NCI-H2029 treated with DMSO at 0.1 percent for 48 hours (cell line): ENCODE results near the gene MYH10.

Source experiments
- DNase-seq: peaks from one replicate; lab custom pipeline; 2025; lab: John Stamatoyannopoulos, UW

MYH10 gene

DNA sequence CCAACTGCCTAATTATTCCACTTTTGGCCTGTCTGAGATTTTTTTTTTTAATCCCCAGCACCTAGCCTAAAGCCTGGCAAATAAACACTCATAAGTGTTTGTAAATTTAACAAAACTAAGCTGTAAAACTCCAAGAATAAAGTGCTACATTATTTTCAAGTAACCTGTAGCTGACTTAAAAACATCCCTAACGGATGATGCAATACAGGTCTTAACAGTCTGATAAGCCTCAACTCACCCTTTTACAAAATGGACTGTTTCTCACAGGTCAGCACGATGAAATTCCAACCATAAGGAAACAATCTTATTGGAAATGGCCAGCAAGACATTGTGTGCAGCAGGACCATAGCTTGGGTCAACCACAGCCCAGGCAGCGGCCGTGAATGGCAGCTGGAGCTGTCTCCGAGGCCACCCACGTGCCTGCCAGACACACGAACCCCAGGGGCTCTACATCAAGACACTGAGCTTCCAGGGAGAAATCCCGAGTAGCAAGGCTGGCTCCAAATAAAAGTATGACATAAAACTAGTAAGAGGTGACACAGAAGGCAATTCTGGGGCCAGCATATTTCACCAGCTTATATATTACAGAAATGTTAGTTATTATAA lies 135.9 kb downstream of the MYH10 start:
- DNase-seq: no peak

DNA sequence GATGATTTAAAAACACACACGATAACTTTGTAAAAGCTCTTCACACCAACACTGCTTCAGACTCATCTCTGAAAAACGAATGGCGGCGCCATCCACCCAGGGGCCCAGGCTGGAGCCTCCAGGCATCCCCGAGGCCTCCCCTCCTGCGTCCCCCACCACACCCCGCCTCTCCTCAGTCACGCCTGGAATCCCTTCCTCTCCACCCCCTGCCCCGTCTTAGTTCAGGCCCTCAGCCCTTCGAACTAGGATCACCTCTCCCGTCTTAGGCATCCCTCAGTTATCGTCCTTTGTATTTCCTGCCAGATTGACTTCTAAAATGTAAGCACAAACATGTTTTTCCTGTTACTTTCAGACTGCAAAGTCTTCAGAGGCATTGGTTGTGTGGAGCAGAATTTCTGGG lies 136.5 kb downstream of the MYH10 start:
- no peak for DNase-seq

DNA sequence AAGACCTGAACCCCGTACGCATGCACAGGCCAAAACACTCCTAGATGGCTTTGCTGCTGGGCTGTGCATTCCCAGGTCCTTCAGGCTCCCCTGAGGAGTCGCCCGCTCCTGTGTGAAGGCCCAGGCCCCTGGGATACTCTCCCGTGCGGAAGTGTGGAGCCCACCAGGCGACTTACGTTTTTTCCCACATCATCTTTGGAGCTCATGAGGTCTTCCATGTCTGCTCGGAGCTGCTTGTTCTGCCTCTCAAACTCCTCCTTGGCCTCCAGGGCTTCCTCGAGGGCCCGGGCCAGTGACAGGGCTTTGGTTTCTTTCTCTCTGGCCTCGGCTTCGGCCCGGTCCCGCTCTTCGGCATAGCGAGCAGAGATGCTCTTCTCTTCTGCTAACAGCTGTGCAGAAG lies 138.4 kb downstream of the MYH10 start:
- no peak for DNase-seq

DNA sequence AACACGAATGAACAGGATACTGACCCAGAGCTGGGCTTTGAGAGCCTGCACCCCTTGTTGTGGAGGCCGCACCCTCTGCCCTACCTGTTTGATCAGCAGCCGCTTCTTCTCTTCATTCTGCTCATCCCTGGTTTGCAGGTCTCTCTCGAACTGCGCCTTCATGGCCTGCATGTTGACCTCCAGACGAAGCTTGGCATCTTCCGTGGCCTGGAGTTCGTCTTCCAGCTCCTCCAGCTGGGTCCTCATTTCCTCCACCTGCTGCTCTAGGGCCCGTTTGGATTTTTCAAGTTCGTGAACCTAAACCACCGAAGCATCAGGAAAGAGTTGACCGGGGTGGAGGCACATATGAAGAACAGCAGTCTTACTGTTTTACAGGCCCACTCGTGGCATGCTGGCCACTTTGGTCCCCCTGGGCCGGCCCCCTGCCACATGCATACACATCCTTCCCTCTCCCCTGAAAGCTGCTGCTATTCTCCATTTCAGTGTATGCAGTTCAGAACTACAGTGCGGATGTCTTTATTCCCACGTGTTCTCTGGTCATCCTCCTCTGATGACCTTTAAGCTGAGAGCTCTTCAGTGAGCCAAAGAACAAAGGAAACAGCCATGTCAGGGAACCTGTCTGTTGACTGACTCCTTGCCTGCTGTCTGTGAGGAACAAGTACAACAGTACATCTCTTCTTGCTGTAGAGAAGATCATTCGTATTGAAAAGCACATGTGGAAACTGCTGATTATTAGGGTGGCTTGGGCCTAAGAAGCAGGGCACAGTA lies 140.1 kb downstream of the MYH10 start:
- no peak for DNase-seq

DNA sequence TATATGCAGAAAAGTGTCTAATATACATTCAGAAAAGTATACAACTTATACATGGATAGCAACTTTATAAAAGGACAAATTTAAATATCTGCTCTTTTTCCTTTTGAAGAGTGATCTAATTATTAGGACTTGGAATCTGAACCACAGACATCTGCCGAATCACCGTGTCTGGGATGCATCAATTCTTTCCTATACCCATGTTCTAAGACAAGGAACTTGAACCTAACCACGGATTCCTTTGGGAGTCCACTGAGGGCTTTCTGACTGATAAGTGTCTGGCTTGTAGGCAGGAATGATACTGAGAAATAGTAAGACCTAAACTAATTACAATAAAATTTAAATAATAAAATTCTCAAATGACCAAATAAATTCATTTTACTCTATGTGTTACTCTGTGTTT lies 140.7 kb downstream of the MYH10 start:
- no peak for DNase-seq

DNA sequence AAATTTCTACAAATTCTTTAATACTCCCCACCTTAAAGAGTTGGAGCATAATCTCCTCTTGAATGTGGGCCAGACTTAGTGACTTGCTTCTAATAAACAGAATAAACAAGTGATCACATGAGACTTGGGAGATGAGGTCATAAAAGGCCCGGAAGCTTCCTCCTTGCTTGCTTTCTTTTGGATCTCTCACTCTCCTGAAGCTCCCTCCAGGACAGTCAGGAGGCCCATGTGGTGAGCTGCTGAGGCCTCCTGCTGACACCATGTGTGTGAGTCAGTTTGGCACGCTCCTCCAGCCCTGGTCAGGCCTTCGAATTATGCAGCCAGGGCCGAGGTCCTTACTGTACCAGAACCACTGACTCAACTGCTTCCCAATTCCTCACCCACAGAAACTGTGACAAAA lies 141.6 kb downstream of the MYH10 start:
- no peak for DNase-seq

DNA sequence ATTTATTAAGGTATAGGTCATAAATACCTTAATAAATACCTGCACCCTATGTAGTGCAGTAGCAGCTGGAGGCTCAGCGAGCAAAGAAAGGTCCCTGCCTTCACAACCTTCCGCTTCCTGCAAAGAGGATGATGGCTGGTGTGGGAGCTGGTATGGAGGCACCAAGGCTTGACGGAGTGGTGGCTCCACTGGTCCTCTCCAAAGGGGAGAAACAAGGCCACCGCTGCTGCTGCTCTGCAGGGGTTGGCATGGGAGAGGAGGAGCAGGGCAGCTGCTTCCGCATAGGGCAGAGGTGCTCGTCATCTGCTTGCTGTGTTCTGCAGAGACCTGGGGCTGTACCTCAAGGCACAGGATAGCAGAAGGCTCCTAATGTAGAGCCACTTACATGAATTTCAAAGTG lies 142.0 kb downstream of the MYH10 start:
- DNase-seq: no peak

DNA sequence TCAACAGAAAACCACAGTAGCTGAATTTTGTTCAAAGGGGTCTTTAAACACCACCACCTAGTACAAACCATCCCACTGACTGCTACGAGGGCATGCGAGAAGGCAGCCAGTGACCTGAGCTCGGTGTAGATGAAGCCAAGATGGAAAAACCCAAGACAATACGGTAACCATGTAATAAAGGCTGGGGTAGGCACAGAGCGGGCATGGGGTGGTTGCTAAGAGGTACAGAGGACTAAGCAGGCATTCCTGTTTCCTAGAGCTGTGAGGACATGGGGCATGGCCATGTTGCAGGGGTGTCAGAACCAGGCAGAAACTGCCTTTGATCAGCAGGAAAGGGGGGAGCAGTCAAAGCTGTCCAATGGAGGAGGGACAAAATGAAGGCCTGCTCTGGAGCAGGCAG lies 142.8 kb downstream of the MYH10 start:
- DNase-seq: no peak

DNA sequence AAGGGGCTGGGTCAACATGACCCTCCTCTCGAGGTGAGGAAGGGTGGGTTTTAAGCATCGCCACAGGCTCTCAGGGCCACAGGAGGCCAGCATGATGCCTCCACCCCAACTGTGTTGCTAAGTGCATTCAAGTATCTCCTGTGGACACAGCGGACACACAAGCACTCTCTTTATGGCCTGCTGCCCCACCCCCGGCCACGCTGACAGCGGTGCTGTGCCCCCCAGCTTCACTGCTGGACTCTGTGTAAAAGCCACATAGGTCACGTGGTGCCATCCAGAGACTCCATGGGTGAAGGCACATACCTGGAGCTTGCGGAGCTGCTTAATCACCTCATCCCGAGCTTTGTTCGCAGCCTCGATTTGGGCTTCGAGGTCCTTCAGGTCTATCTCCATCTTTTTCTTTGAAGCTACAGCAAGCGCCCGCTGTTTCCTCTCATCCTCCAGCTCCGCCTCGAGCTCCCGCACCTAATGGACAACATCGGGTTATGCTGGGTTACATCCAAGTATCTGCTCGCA lies 143.3 kb downstream of the MYH10 start:
- DNase-seq: no peak

DNA sequence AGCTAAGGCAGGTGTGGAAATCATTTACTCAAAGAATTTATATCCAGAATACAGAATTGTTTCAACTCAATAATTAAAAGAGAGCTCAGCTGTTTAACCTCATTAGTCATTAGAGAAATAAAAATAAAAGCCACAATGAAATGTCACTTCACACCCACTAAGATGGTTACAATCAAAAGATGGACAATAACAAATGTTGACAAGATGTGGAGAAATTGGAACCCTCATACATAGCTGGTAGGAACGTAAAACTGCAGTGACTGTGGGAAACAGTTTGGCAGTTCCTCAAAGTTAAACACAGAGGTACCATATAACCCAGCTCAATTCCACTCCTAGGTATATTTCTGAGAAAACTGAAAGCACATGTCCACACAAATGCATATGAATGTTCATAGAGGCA lies 145.0 kb downstream of the MYH10 start:
- no peak for DNase-seq

DNA sequence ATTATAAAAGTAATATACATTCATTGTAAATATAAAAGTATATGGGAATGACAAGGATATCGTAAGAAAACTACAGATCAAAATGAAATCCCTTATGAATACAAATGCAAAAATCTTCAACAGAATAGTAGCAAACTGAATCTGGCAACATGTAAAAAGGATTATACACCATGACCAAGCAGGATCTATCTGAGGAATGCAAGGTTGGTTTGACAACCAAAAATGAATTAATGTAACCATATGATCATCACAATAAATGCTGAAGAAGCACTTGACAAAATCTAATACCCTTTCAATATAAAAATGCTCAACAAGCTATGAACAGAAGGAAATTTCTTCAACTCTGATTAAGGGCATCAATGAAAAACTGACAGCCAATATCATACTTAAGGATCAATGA lies 146.1 kb downstream of the MYH10 start:
- DNase-seq: no peak

DNA sequence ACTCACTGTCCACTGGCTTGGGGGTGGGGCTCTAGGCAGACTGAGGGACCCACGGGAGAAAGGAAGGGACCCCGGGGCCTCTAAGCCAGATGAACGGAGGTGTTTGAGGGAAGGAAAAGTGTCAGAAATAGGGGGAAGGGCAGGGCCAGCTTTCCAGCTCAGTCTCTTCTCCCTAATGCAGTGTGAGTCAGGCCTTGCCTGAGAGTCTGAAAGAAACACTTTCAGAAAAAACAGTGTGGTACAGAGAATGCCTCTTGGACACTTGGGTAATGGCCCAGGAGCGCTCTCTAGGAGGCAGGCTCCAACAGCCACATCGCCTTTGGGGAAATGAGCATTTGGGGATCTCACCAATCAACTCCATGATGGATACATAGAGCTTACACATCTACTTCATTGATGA lies 148.0 kb downstream of the MYH10 start:
- DNase-seq: no peak

DNA sequence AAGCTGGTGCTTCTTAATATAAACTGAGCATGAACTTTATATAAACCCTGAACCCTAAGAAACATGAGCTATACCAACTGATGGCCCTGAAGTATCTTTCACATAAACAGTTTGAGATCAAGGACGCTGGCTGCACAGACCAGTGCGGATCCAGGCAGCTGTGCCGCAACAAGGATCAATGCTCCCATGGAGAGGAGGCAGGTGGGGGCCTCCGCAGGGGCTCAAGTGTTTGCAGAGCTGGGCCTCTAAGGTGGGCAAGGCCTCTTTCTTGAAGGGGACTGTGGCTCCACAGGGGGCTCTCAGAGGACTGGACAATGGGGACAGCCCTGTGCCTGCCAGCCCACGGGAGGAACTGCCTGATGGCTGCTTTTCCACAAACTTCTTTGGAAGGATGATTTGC lies 148.8 kb downstream of the MYH10 start:
- no peak for DNase-seq

DNA sequence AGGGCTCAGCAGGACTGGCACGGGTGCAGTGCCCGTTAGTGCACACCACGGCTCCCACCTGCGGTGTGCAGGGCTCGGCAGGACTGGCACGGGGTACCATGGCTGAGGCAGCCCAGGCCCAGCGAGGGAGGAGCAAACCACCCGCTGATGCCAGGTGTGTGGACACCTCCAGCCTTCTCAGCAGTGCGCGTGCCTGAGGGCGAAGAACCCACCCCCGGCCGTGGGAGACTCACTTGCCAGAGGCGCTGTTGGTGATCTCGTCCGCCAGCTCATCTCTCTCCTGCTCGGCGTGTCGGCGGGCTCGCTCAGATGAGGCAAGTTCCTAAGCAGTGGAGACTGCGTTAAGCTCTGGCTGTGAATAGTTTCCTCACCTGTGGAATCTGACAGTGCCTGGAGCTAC lies 149.4 kb downstream of the MYH10 start:
- no peak for DNase-seq

DNA sequence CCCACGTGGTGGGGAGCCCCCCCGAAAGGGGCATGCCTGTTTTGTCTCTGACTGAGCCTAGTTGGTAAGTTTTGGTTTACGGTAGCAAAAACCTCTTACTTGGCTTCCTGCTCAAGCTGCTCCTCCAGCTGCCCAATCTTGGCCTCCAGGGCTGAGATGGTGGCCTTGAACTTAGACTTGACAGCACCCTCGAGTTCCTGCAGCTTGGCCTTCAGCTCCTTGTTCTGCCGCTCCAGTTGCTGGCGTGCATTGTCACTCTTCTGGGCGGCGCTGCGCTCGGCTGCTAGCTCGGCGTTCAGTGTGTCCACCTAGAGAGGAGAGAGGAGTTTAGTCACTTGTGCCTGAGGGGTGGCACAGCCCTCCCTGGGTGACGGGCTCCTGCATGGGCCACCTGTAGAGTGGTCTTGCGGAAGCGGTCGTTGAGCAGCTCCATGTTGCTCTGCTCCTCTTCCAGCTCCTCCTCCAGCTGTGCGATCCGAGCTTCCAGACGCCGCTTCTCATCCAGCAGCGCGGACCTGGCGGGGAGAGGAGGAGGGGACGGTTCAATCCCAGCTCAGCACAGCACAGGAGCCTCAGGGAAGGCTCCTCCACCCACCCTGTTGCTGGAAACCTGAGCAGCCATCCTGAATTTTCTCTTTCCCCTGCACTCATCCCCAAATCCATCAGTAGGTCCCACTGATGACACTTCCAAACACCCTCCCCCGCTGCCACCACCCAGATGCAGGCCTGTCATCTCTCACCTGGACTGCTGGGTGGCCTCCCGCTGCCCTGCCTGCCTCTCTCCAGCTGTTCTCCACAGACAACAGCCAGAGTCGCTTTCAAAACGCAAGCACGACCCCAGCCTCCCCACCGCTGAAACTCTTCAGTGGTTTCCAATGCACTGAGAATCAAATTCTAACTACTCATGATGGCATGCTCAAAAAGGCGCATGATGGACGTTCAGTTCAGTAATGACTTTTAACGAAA lies 150.2 kb downstream of the MYH10 start:
- no peak for DNase-seq

DNA sequence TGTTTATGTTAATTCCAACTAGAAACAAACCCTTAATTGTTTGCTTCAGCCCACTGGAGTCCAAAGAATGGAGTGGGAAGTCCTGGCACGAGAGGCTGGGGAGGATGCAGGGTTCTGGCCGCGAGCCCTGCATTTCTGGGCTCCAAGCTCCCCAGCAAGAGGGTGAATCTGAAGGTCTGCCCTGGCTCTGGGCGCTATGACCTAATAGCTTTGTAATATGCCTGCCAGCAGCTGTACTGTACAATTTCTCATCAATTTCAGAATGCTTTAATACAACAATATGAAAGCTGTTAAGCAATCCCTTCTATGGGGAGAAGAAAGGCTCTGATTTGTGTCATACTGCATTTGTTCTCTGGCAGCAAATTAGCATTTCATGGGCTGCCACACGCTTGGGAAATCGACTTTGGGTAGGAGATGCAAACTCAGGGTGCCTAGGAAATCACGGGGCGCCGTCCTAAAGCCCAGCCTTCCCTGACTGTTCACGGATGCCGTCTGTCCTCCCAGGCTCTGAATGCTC lies 151.0 kb downstream of the MYH10 start:
- DNase-seq: no peak

DNA sequence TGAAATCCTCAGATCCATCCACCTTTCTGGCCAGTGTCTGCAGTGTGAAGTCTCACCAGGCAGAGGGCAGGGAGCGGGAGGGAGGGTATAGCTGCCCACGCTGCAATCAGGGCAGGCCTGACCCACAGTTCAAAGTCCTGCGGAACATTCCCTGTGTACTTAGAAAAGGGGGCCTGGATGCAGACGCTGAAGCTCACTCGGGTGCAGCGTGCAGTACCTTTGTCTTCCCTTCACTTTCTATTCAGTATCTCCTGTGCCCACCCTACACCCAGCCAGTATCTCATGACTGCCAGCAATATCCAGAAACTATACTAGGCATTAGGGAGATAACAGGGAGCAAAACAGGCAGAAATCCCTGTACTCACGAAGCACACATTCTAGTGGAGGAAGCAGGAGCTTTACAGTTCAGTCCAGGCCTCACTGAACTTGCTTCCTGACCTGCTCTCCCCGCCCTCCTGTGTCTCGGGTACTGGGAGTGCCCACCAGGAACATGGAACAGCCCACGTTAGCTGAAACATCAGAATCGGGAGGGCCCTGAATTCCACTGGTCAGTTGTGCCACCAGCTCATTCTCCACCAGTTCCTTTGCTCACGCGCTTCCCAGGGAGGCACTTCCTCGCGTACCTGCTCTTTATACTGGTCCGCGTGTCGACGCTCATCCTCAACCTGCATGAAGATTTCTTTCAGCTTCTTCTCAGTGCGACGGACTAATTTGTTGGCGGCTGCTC lies 152.6 kb downstream of the MYH10 start:
- no peak for DNase-seq

DNA sequence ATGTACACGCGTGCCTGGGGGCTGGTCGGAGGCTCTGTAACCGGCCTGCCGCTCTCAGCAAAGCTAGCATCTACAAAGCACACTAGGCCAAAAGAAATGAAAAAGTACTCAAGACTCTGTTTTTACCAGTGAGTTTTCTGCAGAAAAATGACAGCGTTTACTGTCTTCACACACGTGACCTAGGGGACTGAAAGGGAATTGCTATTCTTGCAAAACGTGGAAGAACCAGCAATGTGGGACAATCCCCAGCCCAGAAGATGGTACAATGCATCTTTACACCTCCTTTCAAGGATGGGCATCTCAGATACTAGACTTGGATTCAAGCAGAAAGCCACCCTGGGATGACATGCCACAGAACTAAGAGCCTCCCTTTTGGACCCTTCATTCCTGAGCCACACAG lies 153.4 kb downstream of the MYH10 start:
- DNase-seq: no peak

DNA sequence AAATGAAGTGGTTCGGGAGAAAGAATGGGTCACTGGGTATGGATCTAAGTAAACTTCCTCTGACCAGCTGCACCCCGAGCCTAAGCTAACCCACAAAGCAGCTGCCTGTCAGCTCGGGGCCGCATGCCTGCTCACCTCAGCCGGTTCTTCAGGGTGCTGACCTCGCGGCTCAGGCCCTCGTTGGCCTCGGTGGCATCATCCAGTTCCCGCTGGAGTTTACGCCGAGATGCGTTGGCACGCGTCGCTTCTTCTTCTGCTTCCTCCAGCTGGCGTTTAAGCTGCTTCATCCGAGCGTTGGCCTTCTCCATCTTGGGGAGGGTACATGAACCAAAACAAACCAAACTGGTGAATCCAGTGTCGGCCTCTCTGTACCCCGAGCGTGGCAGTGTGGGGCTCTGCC lies 153.8 kb downstream of the MYH10 start:
- DNase-seq: no peak

DNA sequence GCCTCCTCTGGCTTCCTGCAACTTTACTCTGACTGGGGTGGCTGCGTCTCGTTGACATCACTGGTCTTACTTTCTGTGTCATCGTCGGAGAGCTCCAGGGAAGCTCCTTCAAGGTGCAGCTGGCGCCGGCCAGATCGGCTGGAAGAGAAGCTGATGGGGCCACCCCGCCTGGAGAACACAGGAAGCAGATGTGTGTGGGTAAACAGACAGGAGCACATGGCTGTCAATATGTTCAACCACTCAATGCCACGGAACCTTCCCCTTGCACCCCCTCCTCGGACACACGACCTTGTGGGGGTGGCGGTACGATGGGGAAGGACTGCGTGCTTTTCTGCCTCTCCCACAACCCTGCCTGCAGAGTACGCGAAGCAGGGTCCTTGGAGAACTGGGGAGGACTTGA lies 154.7 kb downstream of the MYH10 start:
- DNase-seq: no peak

DNA sequence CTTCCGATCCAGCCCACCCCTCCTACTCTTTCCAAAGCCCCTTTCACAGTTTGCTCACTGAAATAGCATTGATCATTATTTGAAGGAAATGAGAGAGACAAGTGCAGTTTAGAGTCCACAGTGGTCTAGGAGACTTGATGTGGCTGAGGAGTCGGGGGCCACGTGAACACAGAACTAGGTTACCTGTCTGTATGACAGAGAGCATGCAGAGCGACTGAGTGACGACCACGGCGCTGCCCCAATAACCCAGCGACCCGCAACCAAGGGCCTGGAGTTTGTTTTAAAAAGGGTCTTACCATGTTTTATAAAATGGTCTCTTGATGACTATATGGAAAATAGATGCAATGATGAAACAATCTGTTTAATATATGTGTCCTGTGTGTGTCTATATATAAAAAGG lies 155.3 kb downstream of the MYH10 start:
- no peak for DNase-seq

DNA sequence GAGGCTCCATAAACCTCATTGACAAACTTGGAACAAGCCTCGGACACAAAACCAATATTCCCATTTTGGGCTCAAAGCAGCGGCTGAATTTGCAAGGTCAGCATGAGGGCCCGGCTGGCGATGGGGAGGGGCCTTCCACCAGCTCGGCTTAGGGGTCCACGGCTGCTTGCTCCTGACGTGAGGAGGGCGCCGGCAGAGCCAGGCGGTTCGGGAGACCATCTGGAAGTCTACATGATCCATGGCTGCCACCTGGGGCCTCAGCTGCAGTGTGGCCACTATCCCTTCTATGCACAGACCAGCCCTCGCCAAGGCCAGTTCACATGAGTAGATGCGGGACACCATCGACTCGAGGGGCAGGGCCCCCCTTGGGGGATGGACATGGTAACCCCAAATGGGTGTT lies 155.7 kb downstream of the MYH10 start:
- DNase-seq: no peak
